NB4 (cell line): ENCODE data around the gene ZNF827.

Experiments
- CTCF ChIP-seq: IDR thresholded peaks from one replicate; pipeline ENCODE4 v1.5.1; 2012; ENCODE audit warnings: low read depth, low read length
- MAX ChIP-seq: IDR thresholded peaks from 2 replicates; pipeline ENCODE4 v1.6.1; 2011; ENCODE audit warnings: low read depth, low read length
- POLR2A ChIP-seq: IDR thresholded peaks from 2 replicates; pipeline ENCODE4 v1.6.1; 2011; ENCODE audit warnings: mild to moderate bottlenecking; ENCODE audit not compliant: insufficient read length; ENCODE audit errors: extremely low read depth

GRCh38 chr4:145976680-145977079 is 38.1 kb upstream of the ZNF827 start:
- no peak for TF ChIP-seq CTCF
- TF ChIP-seq POLR2A: no peak
- TF ChIP-seq MAX: no peak
